HEK293T (cell line): Measurements from ENCODE around the gene EXOC6B.

Source experiments
- BHLHE40 ChIP-seq: fragments of 450-650 bp; IDR thresholded peaks from 2 replicates; pipeline ENCODE4 v1.6.1; 2016; ENCODE audit warnings: mild to moderate bottlenecking, moderate library complexity, borderline replicate concordance
- ELF4 ChIP-seq: fragments of 450-650 bp; IDR thresholded peaks from 2 replicates; pipeline ENCODE4 v1.6.1; 2017; ENCODE audit warnings: antibody characterized with exemption
- FOXA1 ChIP-seq: fragments of 450-650 bp; IDR thresholded peaks from 2 replicates; pipeline ENCODE4 v1.6.1; 2016; ENCODE audit warnings: mild to moderate bottlenecking
- FOXK2 ChIP-seq: fragments of 450-650 bp; IDR thresholded peaks from 2 replicates; pipeline ENCODE4 v1.6.1; 2016; ENCODE audit warnings: mild to moderate bottlenecking
- FOXM1 ChIP-seq: fragments of 450-650 bp; IDR thresholded peaks from 2 replicates; pipeline ENCODE4 v1.6.1; 2017; ENCODE audit warnings: mild to moderate bottlenecking, borderline replicate concordance
- NFRKB ChIP-seq: fragments of 450-650 bp; IDR thresholded peaks from 2 replicates; pipeline ENCODE4 v1.6.1; 2016; ENCODE audit warnings: mild to moderate bottlenecking, moderate library complexity
- SP1 ChIP-seq: fragments of 450-650 bp; IDR thresholded peaks from 2 replicates; pipeline ENCODE4 v1.6.1; 2017
- SUZ12 ChIP-seq: fragments of 450-650 bp; IDR thresholded peaks from 2 replicates; pipeline ENCODE4 v1.6.1; 2016; ENCODE audit warnings: mild to moderate bottlenecking
- ZNF384 ChIP-seq: fragments of 450-650 bp; IDR thresholded peaks from 2 replicates; pipeline ENCODE4 v1.6.1; 2016
- TF ChIP-seq, protein P1 (sequence below): fragments of 450-650 bp; IDR thresholded peaks from 2 replicates; pipeline ENCODE4 v1.6.1; 2016

- TF ChIP-seq SP1 (no peak), SUZ12 (no peak), FOXK2 (no peak), NFRKB (no peak), FOXA1 (no peak), BHLHE40 (no peak), ZNF384 (no peak), FOXM1 (no peak), ELF4 (no peak)
- TF ChIP-seq, protein P1, sequence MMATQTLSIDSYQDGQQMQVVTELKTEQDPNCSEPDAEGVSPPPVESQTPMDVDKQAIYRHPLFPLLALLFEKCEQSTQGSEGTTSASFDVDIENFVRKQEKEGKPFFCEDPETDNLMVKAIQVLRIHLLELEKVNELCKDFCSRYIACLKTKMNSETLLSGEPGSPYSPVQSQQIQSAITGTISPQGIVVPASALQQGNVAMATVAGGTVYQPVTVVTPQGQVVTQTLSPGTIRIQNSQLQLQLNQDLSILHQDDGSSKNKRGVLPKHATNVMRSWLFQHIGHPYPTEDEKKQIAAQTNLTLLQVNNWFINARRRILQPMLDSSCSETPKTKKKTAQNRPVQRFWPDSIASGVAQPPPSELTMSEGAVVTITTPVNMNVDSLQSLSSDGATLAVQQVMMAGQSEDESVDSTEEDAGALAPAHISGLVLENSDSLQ = no peak
These were observed 672.6 kb downstream of the EXOC6B start for GRCh38 chr2:72153026-72153791.
